ENCODE measurements around the gene ESPL1. TPM values are rescaled to one million over a fixed set of nuclear protein-coding genes. Genes with fewer than 3 reads are reported as not detected.

Gene ESPL1
- total and polyA plus RNA-seq, 2 donors (not counting 1 experiment from before 2014, with no cell fraction given), result 1.4 to 1.8 TPM

DNA sequence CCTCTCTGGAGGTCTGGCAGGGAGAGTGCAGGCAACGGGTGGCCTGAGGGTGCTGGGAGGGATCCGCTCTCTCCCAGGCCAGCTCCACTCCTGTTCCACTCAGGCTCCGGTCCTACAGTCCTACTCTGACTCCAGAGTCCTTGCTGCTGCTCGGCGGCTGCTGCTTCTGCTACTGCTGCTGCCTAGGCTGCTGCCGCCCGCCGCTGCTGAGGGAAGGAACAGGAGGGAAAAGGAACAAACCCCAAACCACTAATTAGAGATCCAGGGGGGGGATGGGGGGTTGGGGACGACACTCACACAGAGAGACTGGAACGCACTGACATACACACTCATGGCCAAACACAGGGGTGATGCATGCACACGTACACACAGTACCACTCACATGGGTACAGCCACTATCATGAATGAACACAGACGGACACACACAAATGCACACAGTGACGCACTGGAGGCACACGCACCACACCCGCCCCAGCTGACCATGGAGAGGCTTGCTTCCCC, 68.1 kb downstream of the ESPL1 start, which contains the start of gene SP7:
TSS of gene SP7 (minus strand) at position 174 of the 501 bp plus-strand sequence. CDS start 708 bp downstream, outside the sequence.
- no peaks in the 10 kb centered on the region for H4K20me1 ChIP-seq (ENCODE audit: control insufficient read depth, extremely low read depth, insufficient read depth, low read length)
- no peak within 1 kb of the TSS for H3K9ac ChIP-seq (ENCODE audit: insufficient read depth, low read length)
- no peak within 1 kb of the TSS for H3K4me3 ChIP-seq (replicated peaks in 1 of 4; ENCODE audit: control extremely low read depth in 1 of 4, insufficient read depth in 1 of 4, low read depth in 3 of 4, low read length in 4 of 4)
- H3K36me3 ChIP-seq (ENCODE audit: control insufficient read depth, insufficient read depth, low read length), result no peaks in the 10 kb centered on the region
- DNase-seq (ENCODE audit: low read depth in 2 of 2), result no peak
- no peak for TF ChIP-seq CTCF (conservative IDR thresholded peaks at IDR 0.05 in 1 of 2, IDR thresholded peaks at IDR 0.05 in 1 of 2; ENCODE audit: low read depth in 1 of 2, low read length in 2 of 2)
- TF ChIP-seq EZH2 (IDR thresholded peaks at IDR 0.05; ENCODE audit: low read length, missing control alignments), result no peak
- H3K9me3 ChIP-seq (ENCODE audit: control insufficient read depth, insufficient read depth, low read depth, low read length), result no peaks in the 10 kb centered on the region
- H3K79me2 ChIP-seq (ENCODE audit: control insufficient read depth, insufficient read depth, low read length), result no peaks in the 10 kb centered on the region
- no peaks in the 10 kb centered on the region for H3K4me1 ChIP-seq (ENCODE audit: control insufficient read depth, extremely low read depth, insufficient read depth, low read length)
- peaks cover 63% of the 10 kb centered on the region for H3K27me3 ChIP-seq (ENCODE audit: control insufficient read depth, insufficient read depth, low read length)
- no peak within 1 kb of the TSS for H2AFZ ChIP-seq (ENCODE audit: low read length)
- H3K27ac ChIP-seq (ENCODE audit: insufficient read depth, low read length), result no peak within 1 kb of the TSS
- no peak within 1 kb of the TSS for H3K4me2 ChIP-seq (ENCODE audit: extremely low read depth, insufficient read depth, low read length)

DNA sequence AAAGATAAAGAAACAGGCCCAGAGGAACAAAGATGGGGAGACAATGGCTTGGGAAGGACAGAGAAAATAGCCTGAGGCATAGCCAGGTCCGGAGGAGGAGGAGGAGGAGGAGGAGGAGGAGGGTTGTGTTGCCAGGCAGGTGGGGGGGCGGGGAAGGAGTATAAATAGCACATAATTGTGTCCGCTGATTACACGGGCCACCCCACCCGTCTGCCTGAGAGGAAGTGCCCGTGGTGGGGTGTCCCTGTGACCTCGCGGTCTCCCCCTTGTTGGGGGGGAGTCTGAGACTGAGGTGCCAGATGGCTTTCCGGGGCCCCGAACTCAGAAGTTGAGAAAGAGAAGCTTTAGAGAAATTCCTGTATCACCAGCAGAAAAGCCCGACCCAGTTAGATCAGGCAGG, 69.9 kb downstream of the ESPL1 start:
- no peak overlapping the region for H3K4me2 ChIP-seq (ENCODE audit: extremely low read depth, insufficient read depth, low read length)
- no peaks in the 10 kb centered on the region for H3K79me2 ChIP-seq (ENCODE audit: control insufficient read depth, insufficient read depth, low read length)
- TF ChIP-seq CTCF (conservative IDR thresholded peaks at IDR 0.05 in 1 of 2, IDR thresholded peaks at IDR 0.05 in 1 of 2; ENCODE audit: low read depth in 1 of 2, low read length in 2 of 2), result no peak
- no peak for TF ChIP-seq EZH2 (IDR thresholded peaks at IDR 0.05; ENCODE audit: low read length, missing control alignments)
- no peak for DNase-seq (ENCODE audit: low read depth in 2 of 2)
- H3K36me3 ChIP-seq (ENCODE audit: control insufficient read depth, insufficient read depth, low read length), result no peaks in the 10 kb centered on the region
- no peaks in the 10 kb centered on the region for H3K4me1 ChIP-seq (ENCODE audit: control insufficient read depth, extremely low read depth, insufficient read depth, low read length)
- H3K9me3 ChIP-seq (ENCODE audit: control insufficient read depth, insufficient read depth, low read depth, low read length), result no peaks in the 10 kb centered on the region
- H2AFZ ChIP-seq (ENCODE audit: low read length), result no peak overlapping the region
- no peak overlapping the region for H3K27ac ChIP-seq (ENCODE audit: insufficient read depth, low read length)
- H3K9ac ChIP-seq (ENCODE audit: insufficient read depth, low read length), result no peak overlapping the region
- peaks cover 54% of the 10 kb centered on the region for H3K27me3 ChIP-seq (ENCODE audit: control insufficient read depth, insufficient read depth, low read length)
- H4K20me1 ChIP-seq (ENCODE audit: control insufficient read depth, extremely low read depth, insufficient read depth, low read length), result no peaks in the 10 kb centered on the region
- H3K4me3 ChIP-seq (replicated peaks in 1 of 4; ENCODE audit: control extremely low read depth in 1 of 4, insufficient read depth in 1 of 4, low read depth in 3 of 4, low read length in 4 of 4), result no peak overlapping the region

DNA sequence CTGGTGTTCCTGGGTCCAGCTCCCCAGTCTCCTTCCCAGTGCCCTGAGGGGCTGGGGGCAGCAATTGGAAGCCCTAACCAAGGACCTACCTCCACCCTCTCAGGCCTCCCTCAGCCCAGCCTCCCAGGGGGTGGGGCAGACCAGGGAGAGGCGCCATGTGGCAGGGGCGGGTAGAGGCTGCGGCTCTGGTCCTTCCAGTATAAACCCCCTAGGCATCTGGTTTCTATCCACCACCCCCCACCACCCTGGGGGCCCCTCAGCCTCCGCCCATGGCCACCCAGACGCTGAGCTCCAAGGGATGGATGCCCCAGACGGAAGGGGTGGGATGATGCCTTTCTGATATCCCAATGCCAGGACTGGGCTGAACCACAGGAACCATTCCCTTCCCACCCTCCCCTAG, 70.8 kb downstream of the ESPL1 start:
- H3K4me1 ChIP-seq (ENCODE audit: control insufficient read depth, extremely low read depth, insufficient read depth, low read length), result no peaks in the 10 kb centered on the region
- DNase-seq (ENCODE audit: low read depth in 2 of 2), result no peak
- no peaks in the 10 kb centered on the region for H3K36me3 ChIP-seq (ENCODE audit: control insufficient read depth, insufficient read depth, low read length)
- H2AFZ ChIP-seq (ENCODE audit: low read length), result no peak overlapping the region
- no peak overlapping the region for H3K4me3 ChIP-seq (replicated peaks in 1 of 4; ENCODE audit: control extremely low read depth in 1 of 4, insufficient read depth in 1 of 4, low read depth in 3 of 4, low read length in 4 of 4)
- no peaks in the 10 kb centered on the region for H3K9me3 ChIP-seq (ENCODE audit: control insufficient read depth, insufficient read depth, low read depth, low read length)
- no peak overlapping the region for H3K27ac ChIP-seq (ENCODE audit: insufficient read depth, low read length)
- H3K79me2 ChIP-seq (ENCODE audit: control insufficient read depth, insufficient read depth, low read length), result no peaks in the 10 kb centered on the region
- H4K20me1 ChIP-seq (ENCODE audit: control insufficient read depth, extremely low read depth, insufficient read depth, low read length), result no peaks in the 10 kb centered on the region
- no peak overlapping the region for H3K9ac ChIP-seq (ENCODE audit: insufficient read depth, low read length)
- peaks cover 49% of the 10 kb centered on the region for H3K27me3 ChIP-seq (ENCODE audit: control insufficient read depth, insufficient read depth, low read length)
- TF ChIP-seq EZH2 (IDR thresholded peaks at IDR 0.05; ENCODE audit: low read length, missing control alignments), result no peak
- no peak for TF ChIP-seq CTCF (conservative IDR thresholded peaks at IDR 0.05 in 1 of 2, IDR thresholded peaks at IDR 0.05 in 1 of 2; ENCODE audit: low read depth in 1 of 2, low read length in 2 of 2)
- H3K4me2 ChIP-seq (ENCODE audit: extremely low read depth, insufficient read depth, low read length), result no peak overlapping the region

All from fibroblast of lung (primary cell).